Measurements from ENCODE around the gene SRC. TPM values are rescaled to one million over a fixed set of nuclear protein-coding genes. Genes with fewer than 3 reads are reported as not detected.
A peak's percentile ranks its signal among the peaks of the same experiment; 100 is the strongest.

The SRC gene
- 20.7 TPM for total RNA-seq (ENCODE audit: insufficient read depth, low replicate concordance)

- DNase-seq (ENCODE audit: low spot score): peak; percentile 83
Measured at GRCh38 chr20:37345339-37346235, at the start of gene SRC. Gene SRC (plus strand): TSS chr20:37346140. CDS start chr20:37384154, 38,014 bp downstream.

GRCh38 chr20:37296371-37296770, 49.6 kb upstream of the SRC start:
- no peak for DNase-seq (ENCODE audit: low spot score)

GRCh38 chr20:37297066-37297736, 48.7 kb upstream of the SRC start:
- peak; percentile 92 for DNase-seq (ENCODE audit: low spot score)

- no peak for DNase-seq (ENCODE audit: low spot score)
Measured at GRCh38 chr20:37298190-37298939, 47.6 kb upstream of the SRC start.

- DNase-seq (ENCODE audit: low spot score): peak; percentile 59
Measured at GRCh38 chr20:37299718-37300528, 46.0 kb upstream of the SRC start.

GRCh38 chr20:37301120-37301519, 44.8 kb upstream of the SRC start:
- no peak for DNase-seq (ENCODE audit: low spot score)

- no peak for DNase-seq (ENCODE audit: low spot score)
Measured at GRCh38 chr20:37301558-37301957, 44.4 kb upstream of the SRC start.

GRCh38 chr20:37302981-37303380, 43.0 kb upstream of the SRC start:
- no peak for DNase-seq (ENCODE audit: low spot score)

- DNase-seq (ENCODE audit: low spot score): no peak
Measured at GRCh38 chr20:37303637-37304036, 42.3 kb upstream of the SRC start.

GRCh38 chr20:37305079-37305478, 40.9 kb upstream of the SRC start:
- DNase-seq (ENCODE audit: low spot score): no peak

- no peak for DNase-seq (ENCODE audit: low spot score)
Measured at GRCh38 chr20:37305839-37306238, 40.1 kb upstream of the SRC start.

- no peak for DNase-seq (ENCODE audit: low spot score)
Measured at GRCh38 chr20:37308086-37309050, 37.6 kb upstream of the SRC start.

- DNase-seq (ENCODE audit: low spot score): no peak
Measured at GRCh38 chr20:37309290-37309689, 36.6 kb upstream of the SRC start.

GRCh38 chr20:37309936-37310590, 35.9 kb upstream of the SRC start:
- peak; percentile 69 for DNase-seq (ENCODE audit: low spot score)

- DNase-seq (ENCODE audit: low spot score): no peak
Measured at GRCh38 chr20:37310951-37311350, 35.0 kb upstream of the SRC start.

- peak; percentile 48 for DNase-seq (ENCODE audit: low spot score)
Measured at GRCh38 chr20:37311710-37312355, 34.1 kb upstream of the SRC start.

- no peak for DNase-seq (ENCODE audit: low spot score)
Measured at GRCh38 chr20:37313546-37314091, 32.3 kb upstream of the SRC start.

- no peak for DNase-seq (ENCODE audit: low spot score)
Measured at GRCh38 chr20:37314099-37314498, 31.8 kb upstream of the SRC start.

- peak; percentile 67 for DNase-seq (ENCODE audit: low spot score)
Measured at GRCh38 chr20:37314617-37315016, 31.3 kb upstream of the SRC start.
